Measurements from ENCODE around the gene AURKAIP1.

- TF ChIP-seq, protein P1, sequence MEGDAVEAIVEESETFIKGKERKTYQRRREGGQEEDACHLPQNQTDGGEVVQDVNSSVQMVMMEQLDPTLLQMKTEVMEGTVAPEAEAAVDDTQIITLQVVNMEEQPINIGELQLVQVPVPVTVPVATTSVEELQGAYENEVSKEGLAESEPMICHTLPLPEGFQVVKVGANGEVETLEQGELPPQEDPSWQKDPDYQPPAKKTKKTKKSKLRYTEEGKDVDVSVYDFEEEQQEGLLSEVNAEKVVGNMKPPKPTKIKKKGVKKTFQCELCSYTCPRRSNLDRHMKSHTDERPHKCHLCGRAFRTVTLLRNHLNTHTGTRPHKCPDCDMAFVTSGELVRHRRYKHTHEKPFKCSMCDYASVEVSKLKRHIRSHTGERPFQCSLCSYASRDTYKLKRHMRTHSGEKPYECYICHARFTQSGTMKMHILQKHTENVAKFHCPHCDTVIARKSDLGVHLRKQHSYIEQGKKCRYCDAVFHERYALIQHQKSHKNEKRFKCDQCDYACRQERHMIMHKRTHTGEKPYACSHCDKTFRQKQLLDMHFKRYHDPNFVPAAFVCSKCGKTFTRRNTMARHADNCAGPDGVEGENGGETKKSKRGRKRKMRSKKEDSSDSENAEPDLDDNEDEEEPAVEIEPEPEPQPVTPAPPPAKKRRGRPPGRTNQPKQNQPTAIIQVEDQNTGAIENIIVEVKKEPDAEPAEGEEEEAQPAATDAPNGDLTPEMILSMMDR (IDR thresholded peaks at IDR 0.05): no peak
- TF ChIP-seq POLR2A (IDR thresholded peaks at IDR 0.05): no peak
Measured at GRCh38 chr1:1388078-1388472, 13.1 kb upstream of the AURKAIP1 start.
